ENCODE measurements around the gene POFUT2.

DNA sequence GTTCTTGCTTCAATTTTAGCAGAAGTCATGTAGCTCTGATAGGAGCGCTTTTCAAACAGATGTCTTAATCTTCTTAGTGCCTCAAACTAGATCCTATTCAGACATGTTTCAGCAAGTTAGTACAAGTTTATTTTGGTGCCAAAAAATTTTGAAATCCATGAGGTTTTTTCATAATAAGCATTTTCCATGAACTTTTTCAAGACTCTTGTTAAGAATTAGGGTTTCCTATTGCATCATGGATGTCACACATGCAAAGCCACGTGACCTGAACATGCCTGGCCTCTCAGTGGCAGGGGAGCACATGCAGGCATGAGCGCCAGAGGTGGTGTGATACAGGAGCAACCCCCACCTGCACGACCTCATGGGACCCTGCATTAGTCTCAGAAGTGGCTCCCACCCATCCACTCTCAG, 67.6 kb downstream of the POFUT2 start:
- TF ChIP-seq, protein P1, sequence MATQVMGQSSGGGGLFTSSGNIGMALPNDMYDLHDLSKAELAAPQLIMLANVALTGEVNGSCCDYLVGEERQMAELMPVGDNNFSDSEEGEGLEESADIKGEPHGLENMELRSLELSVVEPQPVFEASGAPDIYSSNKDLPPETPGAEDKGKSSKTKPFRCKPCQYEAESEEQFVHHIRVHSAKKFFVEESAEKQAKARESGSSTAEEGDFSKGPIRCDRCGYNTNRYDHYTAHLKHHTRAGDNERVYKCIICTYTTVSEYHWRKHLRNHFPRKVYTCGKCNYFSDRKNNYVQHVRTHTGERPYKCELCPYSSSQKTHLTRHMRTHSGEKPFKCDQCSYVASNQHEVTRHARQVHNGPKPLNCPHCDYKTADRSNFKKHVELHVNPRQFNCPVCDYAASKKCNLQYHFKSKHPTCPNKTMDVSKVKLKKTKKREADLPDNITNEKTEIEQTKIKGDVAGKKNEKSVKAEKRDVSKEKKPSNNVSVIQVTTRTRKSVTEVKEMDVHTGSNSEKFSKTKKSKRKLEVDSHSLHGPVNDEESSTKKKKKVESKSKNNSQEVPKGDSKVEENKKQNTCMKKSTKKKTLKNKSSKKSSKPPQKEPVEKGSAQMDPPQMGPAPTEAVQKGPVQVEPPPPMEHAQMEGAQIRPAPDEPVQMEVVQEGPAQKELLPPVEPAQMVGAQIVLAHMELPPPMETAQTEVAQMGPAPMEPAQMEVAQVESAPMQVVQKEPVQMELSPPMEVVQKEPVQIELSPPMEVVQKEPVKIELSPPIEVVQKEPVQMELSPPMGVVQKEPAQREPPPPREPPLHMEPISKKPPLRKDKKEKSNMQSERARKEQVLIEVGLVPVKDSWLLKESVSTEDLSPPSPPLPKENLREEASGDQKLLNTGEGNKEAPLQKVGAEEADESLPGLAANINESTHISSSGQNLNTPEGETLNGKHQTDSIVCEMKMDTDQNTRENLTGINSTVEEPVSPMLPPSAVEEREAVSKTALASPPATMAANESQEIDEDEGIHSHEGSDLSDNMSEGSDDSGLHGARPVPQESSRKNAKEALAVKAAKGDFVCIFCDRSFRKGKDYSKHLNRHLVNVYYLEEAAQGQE (IDR thresholded peaks at IDR 0.05; ENCODE audit: insufficient replicate concordance, low read depth): no peak
- TF ChIP-seq, protein P2, sequence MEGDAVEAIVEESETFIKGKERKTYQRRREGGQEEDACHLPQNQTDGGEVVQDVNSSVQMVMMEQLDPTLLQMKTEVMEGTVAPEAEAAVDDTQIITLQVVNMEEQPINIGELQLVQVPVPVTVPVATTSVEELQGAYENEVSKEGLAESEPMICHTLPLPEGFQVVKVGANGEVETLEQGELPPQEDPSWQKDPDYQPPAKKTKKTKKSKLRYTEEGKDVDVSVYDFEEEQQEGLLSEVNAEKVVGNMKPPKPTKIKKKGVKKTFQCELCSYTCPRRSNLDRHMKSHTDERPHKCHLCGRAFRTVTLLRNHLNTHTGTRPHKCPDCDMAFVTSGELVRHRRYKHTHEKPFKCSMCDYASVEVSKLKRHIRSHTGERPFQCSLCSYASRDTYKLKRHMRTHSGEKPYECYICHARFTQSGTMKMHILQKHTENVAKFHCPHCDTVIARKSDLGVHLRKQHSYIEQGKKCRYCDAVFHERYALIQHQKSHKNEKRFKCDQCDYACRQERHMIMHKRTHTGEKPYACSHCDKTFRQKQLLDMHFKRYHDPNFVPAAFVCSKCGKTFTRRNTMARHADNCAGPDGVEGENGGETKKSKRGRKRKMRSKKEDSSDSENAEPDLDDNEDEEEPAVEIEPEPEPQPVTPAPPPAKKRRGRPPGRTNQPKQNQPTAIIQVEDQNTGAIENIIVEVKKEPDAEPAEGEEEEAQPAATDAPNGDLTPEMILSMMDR (IDR thresholded peaks at IDR 0.05; ENCODE audit: insufficient read depth, low read length): no peak
